Dedifferentiated amniotic fluid mesenchymal stem cell (primary cell): ENCODE measurements around the gene ADIRF.
"Not testable (repeated sequence)": the region's sequence is repeated elsewhere in the genome, so short reads cannot be mapped to it uniquely, and the experiment has no call there.

ENCODE experiments used
- DNase-seq: peaks from one replicate; pipeline ENCODE4 v3.0.0-alpha.2; 2016; ENCODE audit errors: extremely low spot score

The ADIRF gene

DNA sequence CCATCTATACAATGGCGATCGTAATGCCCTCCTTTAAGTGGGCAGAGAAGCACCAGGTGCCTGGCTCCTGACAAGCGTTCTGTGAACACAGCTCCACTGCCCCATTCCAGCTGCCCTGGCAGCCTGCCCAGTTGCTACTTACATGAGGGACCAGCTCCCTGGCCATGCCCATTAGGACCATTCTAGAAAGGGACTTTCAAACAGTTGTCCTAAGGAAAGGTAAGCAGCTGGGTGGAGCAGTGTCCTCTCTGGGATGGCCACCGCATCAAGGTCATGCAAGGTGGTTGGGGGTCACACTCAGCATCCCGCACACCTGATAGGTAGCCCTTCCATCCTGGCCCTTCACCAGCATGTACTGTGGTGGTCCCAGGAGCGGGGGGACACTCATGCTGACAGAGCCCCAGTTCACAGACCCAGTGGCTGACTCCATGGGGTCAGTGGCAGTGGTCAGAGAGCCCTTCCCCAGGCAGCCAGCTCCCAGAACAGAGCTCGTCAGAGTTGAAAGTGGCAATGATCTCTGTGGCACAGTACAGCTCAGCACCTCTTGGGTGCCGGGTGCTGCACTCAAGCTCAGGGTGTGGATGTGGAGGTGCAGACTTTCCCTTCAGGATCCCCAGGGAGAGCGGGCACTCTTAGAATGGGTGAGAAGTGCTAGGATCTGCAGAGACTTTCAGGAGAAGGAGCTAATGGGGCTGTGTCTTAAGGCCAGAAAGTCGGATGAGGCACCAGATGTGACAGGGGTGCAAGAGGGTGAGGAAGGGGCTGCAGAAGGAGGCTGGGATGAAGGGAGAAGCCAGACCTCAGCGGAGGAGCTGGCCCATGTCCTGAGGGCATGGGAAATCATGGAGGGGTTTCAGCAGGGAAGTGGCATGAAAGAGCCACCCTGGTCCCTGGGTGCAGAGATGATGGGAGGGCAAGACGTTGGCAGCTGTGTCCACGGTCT lies 21.8 kb upstream of the ADIRF start:
- no peak for DNase-seq

DNA sequence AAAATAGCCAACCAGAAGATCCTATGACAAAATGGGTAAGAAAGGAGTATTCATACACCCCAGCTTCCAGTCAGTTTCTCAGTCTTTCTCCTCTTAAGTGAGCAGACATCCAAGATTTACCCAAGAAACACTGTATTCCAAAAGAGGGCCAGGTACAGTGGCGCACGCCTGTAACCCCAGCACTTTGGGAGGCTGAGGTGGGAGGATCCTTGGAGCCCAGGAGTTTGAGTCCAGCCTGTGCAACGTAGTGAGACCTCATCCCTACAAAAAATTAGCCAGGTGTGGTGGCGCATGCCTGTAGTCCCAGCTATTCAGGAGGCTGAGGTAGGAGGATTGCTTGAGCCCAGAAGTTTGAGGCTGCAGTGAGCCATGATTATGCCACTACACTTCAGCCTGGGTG lies 20.5 kb upstream of the ADIRF start:
- DNase-seq = not testable (repeated sequence)

GRCh38 chr10:86950349-86950748 lies 17.9 kb upstream of the ADIRF start:
- DNase-seq = no peak

DNA sequence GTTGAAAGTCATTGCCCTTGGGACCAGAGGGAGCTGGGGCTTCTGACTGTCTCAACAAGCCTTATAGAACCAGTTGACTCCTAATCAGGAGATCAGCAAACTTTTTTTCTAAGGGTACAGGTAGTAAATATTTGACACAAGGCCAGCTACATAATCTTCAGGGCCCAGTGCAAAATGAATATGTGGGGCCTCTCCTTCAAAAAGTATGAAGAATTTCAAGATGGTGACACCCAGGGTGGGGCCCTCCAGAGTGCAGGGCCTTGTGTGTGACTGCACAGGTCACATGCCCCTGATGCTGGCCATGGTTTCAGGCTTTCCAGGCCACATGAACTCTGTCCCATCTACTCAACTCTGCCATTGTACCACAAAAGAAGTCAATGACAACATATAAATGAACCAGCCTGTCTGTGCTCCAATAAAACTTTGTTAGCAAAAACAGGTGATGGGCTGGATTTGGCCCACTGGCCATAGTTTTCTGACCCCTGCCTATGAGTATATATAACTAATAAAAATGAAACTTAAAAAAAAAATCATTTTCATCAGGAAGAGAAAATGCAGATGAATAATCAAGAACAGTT lies 17.0 kb upstream of the ADIRF start:
- no peak for DNase-seq

DNA sequence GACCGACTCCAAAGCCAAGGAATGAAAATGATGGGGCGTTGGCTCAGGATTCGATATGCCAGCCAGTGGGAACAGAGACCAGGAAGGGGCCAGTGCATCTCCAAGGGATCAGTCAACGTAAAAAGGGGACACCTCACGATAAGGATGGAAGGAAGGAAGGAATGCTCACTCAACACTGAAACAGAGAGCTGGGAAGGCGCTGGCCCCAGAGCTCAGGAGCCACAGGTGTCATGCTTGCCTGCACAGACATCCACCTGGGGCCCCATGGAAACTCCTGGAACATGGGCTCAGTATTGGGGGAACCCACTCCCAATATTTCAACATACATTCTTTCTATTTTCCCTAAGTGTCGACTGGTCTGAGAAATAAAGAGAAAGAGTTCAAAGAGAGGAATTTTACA lies 16.2 kb upstream of the ADIRF start:
- DNase-seq = no peak

GRCh38 chr10:86952697-86953096 lies 15.6 kb upstream of the ADIRF start:
- DNase-seq = not testable (repeated sequence)

GRCh38 chr10:86953747-86954680 lies 14.3 kb upstream of the ADIRF start:
- no peak for DNase-seq

GRCh38 chr10:86954681-86955500 lies 13.4 kb upstream of the ADIRF start:
- no peak for DNase-seq

GRCh38 chr10:86955501-86956194 lies 12.6 kb upstream of the ADIRF start:
- DNase-seq = no peak

GRCh38 chr10:86956195-86956847 lies 12.0 kb upstream of the ADIRF start:
- DNase-seq = no peak

DNA sequence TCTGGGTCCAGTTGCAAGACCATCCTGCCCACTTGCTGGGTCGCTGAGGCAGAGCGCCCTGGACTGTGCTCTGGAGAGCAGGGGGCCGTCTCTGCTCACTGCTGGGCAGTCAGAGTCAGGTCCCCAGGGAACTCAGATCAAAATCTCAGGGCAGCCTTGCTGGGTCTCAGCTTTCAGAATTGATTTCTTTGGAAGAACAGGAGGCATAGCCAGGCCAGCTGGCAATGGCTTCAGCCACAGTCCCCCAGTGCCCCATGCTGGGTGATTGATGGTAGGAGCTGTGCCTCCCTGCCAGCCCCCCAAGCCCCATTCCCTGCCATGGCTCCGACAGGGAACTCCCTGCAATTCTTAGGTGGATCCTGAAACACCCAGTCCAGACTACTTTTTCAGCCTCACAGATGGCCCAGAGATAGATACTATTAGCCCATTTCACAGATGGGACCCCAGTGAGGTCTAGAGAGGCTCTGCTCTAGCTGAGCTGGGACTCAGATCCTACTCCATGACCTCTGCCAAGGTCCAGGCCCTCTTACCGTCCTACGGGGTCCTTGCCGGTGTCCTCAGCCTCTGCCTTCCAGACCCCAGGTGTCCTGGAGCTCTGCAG lies 11.3 kb upstream of the ADIRF start:
- DNase-seq = no peak

DNA sequence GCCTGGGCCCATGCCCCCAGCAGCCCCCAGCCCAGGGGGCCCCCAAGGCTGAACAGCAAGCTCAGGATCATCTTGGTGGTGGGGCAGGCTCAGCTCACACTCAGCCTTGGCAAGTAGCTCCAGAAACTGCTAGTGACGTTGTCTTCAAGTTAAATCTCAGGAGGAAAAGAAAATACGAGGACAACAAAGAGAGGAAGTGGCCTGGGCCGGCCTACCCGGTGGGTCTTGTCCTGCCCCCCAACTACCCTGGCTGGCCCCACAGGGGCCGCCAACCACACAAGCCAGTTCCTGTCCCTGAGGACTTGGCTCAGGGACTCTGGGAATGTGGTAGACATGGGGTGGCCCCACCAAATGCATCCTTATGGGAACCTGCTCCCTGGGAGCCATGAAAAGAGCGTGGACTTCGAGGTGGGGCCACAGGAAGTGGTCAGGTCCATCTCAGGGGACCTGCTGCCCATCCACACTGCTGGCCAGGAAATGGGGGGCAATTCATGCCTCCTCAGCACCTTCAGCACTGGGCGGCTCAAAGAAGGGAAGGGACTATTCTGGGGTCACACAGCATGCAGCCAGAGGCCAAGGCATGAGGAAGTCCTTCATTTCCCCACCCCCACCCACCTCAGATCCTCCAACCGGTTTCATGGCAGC lies 10.7 kb upstream of the ADIRF start, which contains the start of gene MMRN2:
TSS of gene MMRN2 (minus strand) at position 145 of the 645 bp plus-strand sequence. CDS start at position 71, 74 bp downstream.
- DNase-seq = no peak

GRCh38 chr10:86958116-86958900 lies 10.0 kb upstream of the ADIRF start, which contains the start of gene SNCG:
Gene SNCG (plus strand): TSS chr10:86958599. CDS start chr10:86958698, 99 bp downstream.
- no peak for DNase-seq

GRCh38 chr10:86958901-86959736 lies 9.2 kb upstream of the ADIRF start:
- DNase-seq = no peak

- DNase-seq = no peak
Observed at GRCh38 chr10:86959737-86960002, 8.6 kb upstream of the ADIRF start.

DNA sequence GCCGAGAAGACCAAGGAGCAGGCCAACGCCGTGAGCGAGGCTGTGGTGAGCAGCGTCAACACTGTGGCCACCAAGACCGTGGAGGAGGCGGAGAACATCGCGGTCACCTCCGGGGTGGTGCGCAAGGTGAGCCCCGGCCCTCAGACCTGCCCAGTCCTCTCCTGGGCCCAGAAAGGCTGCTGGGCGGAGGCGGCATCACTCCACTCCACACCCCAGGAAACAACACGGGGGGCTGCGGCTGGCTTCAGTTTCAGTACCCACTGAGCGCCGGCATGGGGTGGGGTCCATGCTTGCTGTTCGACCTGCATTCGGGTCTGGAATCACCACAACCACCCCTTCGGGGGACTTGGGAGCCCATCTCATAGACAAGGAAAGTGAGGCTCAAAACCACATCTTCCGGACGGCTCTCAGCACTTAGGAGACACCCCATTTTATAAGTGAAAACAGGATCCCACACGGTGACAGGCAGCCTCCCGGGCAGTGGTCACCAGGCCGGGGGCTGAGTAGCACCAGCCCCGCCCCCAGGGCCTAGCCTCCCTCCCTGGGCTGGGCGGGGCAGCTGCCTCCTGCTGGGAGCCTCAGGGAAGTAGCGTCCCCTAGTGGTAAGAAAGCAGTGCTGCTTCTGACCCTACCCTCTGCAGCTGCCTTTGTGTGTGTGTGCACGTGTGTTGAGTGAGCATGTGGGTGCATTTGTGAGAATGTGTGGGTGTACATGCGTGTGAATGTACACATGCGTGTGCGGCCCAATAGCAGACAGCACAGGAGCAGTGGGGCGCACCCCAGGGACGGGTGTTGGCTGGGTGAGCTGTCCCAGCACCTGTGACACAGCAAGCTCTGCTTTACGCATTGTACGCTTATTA lies 8.0 kb upstream of the ADIRF start:
- peak; percentile 42 for DNase-seq
